Kidney capillary endothelial cell (primary cell): ENCODE data around the gene CNN3.

Source experiments
- DNase-seq: peaks from one replicate; pipeline ENCODE4 v3.0.0-alpha.2; 2018; ENCODE audit warnings: low spot score

Gene CNN3

DNA sequence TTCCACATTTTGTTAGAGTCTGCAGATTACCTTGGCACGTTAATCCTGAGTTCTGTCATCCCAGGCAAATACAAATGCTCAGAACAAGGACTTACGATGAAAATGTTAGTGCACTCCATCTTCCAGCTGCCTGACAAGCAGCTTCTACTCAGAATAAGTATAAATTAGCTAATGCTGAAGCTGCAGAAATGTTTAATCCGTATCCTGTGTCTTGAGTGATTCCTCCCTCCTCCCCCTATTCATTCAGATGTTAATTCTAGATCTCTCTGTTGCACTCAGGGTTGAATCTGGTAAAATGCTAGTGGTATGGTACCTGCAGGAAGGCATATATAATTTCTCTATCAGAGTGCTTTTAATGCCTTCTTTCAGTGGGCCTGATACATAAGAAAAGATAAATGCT lies 39.8 kb downstream of the CNN3 start:
- DNase-seq, result no peak

DNA sequence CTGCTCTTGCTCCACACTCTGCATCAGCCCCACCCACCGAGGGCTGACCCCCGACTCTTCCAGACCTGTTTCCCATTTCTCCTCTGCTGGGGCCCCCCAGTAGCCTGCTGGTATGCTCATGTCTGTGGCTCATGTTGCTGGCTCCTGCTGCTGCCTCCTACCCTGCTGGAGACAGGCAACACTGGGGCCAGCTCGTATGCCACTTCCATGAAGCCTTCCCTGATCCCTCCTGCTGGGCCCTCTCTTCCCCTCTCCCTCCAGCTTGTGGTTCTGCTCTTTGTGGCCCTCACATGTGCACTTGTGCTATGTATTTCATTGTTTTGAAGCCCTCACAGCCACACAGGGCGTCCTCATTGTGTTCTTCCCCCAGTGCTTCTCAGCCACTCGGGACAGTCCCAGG lies 40.5 kb downstream of the CNN3 start:
- no peak for DNase-seq

DNA sequence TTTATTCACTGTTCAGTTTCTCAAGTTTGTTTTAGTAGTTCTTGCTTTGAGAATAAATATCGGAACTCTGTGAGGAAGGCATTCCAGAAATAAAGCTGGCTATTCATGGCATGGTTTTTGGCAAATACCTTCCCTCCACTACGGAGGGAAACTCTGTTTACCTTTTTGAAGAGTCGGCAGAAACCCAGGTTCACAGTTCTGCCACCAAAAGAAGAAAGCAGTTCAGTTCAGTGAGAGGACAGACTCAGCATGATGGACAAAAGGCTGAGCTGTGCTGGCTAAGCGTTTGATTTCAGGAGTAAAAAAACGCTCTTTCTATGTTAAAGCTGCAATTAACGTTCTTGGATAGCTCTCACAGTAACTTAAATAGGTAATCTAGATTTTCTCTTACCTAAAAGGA lies 42.4 kb downstream of the CNN3 start:
- no peak for DNase-seq

DNA sequence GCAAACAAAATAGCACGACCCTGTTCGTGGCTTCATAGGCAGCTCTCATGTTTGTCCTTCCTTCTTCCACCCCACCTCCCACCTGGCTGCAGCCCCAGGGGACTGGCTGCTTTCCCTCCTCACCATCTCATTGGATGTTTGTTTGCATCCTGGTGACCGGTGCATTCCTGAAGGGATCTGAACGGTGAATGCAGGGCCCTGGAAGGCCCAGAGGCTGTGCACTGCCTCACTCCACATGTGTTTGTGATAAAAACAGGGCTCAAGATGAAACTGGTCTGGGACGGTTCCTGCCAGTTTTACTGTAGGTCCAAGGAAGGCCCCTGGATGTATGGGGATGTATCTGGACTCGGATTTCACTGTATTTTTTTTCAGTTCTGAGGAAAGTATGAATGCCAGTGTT lies 42.8 kb downstream of the CNN3 start:
- DNase-seq, result no peak

DNA sequence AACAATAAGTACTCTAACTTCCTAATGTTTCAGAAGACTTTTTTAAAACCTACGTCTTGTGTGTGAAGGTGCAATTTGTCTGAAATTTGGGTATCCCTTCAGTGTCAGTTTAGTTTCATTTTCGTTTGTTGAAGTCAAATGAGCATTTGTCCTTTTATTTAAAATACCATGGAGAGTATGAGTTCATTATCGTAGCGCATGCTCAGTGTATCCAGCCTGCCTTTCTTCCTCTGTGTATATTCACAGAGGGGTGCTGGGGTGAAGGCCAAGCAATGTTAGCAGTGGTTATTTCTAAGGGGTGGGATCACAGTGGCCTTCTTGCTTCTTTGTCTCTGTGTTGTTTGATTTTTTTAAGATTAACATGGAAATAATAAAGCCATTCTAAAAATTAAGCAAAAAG lies 43.2 kb downstream of the CNN3 start:
- no peak for DNase-seq

DNA sequence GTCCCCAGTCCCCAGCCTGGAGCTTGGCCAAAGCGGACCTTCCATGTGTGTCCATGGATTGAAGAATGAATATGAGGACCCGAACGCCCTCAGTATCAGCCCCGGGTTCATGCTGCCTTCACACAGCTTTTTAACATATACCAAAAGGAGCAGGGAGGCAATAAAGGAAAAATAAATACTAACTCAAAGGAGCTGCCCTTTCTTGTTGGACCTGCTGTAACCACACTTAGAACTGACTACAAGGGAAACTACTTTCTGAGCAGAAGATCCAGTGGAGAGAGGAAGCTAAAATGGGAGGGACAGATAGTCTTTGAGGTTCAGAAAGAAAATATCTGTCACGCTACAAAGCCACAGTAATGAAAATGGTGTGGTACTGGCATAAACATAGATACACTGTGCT lies 48.6 kb downstream of the CNN3 start:
- no peak for DNase-seq

DNA sequence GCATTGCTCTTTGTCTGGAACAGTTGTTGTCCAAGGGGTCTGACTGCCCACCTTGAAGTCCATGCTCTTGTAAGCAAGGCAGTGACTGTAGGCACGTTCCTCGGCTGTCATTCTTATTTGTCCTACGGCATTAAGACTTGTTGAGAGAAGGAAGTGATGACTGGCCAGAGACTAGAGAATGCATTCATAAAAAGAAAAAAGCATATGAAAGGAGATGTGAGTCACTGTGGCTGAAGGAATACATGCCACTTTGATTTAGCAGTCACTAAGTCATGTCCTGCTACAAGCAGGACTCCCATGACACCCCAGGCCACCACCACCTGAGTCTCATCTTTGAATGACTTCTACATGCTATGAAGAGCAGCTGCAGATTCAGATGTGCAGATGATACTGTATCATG lies 50.5 kb downstream of the CNN3 start:
- peak; percentile 74 for DNase-seq

DNA sequence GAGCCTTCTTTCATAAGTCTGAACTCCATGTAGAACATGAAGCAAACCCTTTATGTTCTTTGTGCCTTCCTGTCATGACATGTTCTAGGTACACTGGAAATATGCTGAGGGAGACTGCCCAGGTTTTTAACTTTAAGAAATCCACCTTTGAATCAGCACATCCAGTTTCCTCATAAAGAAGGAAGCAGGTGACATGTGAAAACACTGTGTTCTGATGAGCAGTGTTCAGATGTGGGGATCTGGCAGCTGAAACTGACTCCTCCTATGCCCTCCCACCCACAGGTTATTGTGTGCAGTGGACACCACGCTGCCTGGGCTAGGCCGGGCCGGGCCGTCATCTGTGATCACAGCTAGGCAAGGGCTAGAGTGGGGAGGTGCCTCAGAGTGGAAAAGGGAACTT lies 51.1 kb downstream of the CNN3 start:
- DNase-seq, result no peak

DNA sequence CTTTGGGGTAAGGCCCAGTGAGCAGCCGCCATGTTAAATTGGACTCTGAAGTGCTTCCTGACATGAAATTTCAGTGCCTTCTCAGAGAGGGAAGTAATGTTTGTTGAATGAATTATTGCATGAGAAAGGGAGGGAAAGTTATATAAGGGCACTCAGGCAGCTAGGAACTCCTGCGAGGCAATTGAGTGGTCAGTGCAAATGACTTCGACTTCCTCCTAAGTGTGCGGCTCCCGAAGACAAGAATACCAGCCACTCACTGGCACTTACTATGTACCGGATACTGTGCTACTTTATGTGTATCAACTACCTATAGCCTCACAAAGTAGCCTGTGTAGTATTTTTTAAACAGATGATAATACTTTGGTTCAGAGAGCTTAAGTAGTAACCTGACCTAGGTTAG lies 52.5 kb downstream of the CNN3 start:
- no peak for DNase-seq

DNA sequence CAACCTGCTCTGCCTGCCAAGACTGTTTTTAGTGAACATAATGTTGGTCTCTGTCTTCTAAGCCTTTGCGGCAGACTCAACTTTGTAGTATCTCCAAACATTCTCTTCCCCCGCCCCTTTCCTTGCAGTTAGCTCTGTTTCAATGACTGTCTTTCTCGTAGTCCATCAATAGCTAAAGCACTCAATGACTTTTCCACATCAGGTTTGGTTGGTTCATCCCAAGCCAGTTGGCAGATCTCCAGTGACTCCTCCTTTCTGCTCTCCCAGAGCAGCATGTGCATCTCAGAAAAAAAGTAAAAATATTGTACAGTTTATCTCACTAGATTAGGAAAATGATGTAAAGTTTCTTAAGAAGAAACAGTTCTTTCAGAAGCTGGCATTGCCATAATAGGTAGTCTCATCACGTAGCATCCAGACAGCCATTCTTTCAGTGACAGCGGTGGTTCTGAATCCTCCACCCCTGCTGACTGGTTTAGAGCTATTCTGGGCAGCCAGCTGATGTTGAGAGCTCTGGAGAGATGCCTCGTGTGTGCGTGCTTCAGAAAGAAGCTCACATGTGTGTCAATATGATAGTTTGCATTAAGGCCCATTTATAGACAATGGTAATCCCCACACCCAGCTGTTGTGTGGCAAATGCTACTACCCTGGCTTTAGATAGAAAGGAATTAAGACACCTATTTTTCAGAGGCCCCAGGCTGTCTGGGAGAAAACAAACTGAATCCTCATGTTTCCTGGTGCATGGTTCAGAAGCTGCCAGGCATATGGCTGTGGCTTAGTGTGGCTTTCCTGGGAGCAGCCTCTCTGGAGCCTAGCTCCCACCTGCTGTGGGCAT lies 53.2 kb downstream of the CNN3 start:
- no peak for DNase-seq

DNA sequence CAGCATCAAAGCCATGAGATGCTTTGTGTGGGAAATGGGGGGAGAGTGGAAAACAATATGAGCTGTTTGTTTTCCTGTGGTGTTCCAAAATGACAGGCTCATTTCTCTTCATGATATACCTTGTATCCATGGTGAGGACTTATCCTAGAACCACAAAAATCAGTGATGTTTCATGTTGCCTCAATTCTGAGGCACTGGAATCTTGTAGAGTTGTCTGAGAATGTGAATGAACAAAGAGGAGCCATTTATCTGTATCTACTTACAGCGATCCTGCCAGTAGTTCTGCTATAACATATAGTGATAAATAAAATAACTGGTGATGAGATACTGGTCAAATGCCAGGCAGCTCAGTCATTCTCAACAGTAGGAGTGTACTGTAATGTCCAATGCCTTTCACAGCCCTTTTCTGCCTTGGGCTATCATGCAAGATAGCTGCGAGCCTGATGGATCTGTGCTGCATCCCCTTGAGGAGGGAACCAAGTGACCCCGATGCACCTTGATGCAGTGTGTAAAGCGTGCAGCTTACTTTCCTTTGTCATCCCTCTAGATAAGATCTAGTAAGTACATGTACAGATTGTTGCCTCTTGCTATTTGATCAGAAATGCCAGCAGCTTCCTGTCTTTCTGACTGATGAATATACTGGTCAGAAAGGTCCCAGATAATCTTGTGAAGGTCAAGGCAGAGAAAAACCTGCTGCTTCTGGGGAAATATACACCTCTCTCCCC lies 54.0 kb downstream of the CNN3 start:
- DNase-seq, result no peak

DNA sequence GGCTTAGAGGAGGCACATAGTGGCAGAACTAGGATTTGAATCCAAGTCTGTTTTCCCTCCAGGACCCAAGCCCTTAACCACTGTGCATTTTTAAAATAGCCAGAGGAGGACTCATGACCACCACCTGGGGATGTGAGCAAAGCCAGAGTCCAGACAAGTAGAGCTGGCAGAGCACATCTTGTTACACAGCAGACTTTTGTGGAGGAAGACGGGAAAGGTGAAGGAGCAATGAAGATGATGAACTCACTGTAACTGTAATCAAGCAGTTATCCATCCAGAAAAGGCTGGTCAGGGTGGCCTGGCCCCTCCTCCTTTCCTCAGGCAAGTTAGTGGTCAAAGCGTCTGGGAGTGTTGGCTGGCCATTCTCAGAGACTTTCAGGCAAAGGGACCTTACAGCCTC lies 55.9 kb downstream of the CNN3 start:
- no peak for DNase-seq

DNA sequence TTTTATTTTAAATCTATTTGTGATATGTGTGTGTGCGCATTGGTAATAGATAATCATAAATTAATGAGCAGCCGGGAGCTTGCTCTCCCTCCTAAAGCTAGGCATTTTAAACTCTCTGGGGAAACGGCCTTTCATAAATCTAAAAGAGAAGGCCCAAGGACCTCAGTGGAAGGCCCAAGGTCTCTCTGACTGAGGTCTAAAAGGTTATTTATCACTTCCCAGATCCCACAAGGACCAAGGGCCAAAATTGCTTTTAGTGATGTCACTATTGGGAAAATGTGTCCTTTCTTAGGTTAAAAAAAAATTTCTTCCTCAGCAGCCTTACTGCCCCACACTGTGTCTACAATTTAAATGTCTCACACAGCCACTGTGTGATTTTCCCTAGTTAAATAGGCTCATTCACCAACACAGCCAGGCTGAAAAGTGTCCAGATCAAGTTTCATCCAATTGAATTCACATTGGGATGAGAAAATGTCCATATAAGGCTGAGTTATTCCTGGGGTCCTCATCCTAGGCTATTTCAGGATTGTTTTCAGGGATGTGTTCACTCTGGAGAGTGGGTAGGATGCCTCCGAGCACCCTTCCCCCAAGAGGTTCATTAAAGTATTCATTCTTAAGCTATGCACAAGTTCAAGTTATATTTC lies 60.6 kb downstream of the CNN3 start:
- DNase-seq, result no peak

DNA sequence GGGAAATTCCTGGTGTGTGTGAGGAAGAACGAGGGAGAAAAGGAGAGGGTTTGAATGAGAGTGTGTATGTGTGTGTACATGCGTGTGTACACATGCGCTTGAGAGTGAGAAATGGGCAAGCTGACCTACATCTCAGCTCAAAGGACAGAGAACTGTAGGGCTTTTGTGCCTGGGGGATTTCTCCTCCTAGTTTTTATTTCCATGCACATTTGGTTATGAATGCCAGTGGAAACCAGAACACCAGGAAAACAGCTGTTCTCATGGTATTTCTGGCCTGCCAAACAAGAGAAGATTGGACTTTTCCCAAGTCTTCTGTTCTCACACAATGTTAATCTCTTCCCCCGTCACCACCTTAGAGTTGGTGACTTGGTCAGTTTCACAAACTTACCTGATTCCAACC lies 61.5 kb downstream of the CNN3 start:
- no peak for DNase-seq

DNA sequence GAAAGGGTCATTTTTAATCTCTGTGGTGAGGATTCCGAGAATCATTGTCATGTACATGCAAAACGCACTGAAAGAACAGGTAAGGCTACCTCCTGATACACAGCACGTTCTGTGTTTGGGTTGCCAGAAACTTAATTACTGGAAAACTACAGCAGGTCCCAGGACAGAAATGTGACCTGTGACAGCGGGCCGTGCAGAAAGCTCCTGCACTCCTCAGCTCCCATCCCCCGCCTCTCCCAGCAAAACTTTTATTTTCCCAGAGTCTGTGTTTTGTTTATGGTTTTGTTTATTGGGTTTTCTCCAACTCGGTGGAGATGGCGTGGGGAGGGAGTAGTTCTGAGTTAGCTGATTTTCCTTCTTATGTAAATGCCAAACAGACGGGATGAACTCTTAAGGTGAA lies 62.1 kb downstream of the CNN3 start:
- DNase-seq, result no peak

DNA sequence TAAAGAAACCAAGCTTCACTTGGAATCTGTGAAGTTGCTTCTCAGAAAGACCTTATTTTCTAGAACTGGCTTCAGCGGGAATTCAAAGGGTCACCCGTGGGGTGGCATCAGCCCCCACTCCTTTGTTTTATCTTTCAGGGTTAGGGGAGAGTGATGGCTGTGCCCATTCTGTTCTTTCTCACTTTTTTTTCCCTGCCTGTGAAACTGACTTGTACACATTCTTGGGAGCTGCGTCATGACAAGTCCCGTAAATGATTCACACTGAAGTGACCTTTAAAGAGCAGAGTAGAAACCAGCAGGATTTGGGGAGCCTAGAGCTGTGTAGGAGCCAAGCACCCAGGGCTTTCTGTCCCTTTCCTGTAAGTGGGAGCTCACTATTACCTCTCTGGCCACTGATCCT lies 63.0 kb downstream of the CNN3 start:
- DNase-seq, result peak; percentile 75

DNA sequence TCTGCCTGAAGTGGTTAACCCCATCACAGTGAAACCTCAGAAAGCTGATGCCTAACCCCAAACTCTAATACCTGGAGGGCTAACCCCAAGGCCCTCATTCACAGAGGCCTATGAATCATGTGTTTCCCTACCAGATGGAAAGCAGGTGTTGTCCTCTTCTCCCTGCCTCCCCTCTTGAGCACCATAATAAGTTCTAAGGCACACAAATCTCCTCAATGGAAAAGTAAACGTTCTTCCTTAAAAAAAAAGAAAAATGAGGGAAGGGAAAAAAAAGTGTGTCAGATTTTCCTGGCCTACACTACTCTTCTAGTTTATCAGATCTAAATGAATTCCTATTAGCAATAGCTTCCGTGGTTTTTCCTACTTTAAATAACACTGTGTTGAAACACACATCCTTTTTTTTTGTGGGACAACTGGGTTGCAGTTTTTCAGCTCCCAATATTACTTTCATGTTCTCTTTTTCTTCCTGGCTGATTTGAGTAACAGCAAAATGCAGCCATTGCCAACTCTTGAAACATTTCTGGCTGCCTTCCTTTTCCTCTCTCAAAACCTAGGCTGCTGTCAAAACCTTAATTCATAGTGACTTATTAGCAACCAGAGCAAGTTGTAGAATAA lies 63.5 kb downstream of the CNN3 start:
- DNase-seq, result no peak

DNA sequence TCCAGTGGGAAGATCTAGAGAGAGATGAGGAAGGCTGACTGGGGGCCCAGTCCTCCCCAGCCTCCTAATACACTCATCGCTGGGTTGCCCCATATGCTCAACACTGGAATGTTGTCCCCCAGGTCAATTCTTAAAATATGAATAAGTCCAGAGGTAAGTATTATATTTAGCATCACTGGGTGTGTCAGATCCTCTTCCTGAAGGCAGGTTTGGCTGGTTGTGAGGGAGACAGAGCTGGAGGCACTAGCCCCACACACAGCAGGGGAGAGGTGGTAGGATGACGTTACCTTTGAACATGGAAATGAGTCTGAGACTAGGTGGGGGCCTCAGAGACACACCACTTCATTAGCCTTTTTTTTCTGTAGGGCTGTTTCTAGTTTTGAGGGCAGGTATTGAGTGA lies 64.2 kb downstream of the CNN3 start:
- DNase-seq, result no peak

DNA sequence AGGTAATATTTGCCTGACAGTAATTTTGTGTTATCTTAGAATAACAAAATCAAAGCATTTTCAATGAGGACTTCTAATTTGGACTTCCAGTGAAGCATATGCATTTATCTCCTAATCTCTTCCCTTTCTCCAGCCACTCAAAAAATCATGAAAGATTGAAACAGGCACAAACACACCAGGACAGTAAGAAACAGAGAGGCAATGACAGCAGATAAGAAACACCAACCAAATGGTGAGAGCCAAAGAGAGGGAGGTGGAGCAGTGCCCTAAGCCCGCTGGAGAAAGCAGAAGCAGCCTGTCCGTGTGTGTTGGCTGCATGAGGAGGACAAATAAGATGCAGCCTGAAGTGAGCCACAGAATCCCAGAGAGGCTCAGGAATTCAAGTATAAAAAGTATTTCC lies 67.7 kb downstream of the CNN3 start:
- no peak for DNase-seq

DNA sequence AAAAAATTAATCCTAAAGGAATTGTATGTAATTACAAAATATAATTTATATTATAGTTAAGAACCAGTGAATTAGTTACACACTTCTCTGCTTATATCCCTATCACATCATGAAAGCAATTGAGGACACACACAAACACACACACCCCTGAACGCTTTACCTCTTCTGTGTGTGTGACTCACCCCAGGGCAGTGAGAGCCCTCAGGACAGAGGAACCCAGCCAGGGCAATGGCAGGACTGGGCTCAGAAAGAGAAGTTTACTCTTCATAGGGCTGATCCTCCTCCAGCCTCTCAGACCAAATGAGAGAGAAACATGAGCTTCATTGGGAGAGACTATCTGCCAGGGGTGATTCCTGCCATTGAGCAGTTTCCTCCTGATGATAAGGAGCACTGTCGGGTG lies 68.6 kb downstream of the CNN3 start:
- DNase-seq, result no peak

DNA sequence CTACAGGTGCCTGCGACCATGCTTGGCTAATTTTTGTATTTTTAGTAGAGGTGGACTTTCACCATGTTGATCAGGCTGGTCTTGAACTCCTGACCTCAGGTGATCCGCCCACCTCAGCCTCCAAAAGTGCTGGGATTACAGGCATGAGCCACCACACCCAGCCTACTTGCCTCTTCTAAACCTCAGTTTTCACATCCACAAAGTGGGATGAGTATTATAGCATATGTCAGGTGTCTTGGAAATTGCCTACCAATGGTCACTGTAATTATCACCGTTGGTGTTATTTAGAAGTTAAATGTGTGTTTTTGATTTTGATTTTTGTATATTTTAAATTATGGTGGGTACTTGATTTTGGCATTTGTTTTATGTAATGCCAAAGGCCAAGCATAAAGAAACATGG lies 70.0 kb downstream of the CNN3 start:
- DNase-seq, result no peak

DNA sequence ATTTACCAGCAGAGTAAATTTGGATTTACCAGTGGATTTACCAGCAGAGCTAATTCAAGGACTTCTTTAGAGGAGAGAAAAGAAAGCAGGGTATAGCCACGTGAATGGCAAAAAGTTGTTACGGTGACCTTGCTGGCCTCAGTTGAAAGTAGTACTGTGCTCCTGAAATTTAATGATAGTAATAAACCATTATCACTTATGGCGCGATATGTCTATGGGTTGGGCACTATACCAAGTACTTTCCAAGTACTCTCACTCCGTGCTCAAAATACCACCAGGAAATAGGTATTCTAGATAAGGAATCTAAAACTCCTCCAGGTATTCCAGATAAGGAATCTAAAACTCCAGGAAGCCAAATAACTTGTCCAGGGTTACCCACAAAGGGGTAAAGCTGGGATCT lies 70.9 kb downstream of the CNN3 start:
- no peak for DNase-seq

DNA sequence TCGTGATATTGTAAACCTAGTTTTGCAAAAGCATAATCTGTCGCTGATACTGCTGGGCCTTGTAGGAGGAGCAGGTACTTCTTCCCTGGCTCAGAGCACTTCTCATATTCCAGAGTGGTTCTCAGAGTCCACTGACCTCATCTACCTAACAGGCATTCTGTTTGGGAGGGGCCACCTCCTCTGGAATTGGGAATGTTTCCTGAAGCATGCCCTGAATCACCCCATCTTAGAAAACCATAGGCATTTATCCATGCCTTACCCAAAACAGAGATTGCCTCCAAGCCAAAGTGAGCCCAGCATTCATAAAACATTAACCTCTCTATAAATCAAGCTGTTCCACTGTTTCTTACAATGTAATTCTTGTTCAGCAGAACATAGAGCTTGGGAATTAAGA lies 71.6 kb downstream of the CNN3 start:
- DNase-seq, result no peak
